ENCODE results near the gene PDLIM5.
A peak's percentile ranks its signal among the peaks of the same experiment; 100 is the strongest.
"Not testable (repeated sequence)": the region's sequence is repeated elsewhere in the genome, so short reads cannot be mapped to it uniquely, and the experiment has no call there.

PDLIM5 gene

GRCh38 chr4:94626942-94627341 lies 175.2 kb downstream of the PDLIM5 start:
- TF ChIP-seq CTCF (conservative IDR thresholded peaks at IDR 0.05; ENCODE audit: control insufficient read depth, insufficient read depth, low read depth, low read length) = no peak
- DNase-seq (ENCODE audit: low read depth) = no peak
- H3K4me3 ChIP-seq (ENCODE audit: control insufficient read depth, low read depth, low read length) = no peak overlapping the region

GRCh38 chr4:94629058-94629457 lies 177.3 kb downstream of the PDLIM5 start:
- DNase-seq (ENCODE audit: low read depth); H3K4me3 ChIP-seq (ENCODE audit: control insufficient read depth, low read depth, low read length): not testable (repeated sequence)

GRCh38 chr4:94629837-94630236 lies 178.1 kb downstream of the PDLIM5 start:
- no peak for TF ChIP-seq CTCF (conservative IDR thresholded peaks at IDR 0.05; ENCODE audit: control insufficient read depth, insufficient read depth, low read depth, low read length)
- no peak overlapping the region for H3K4me3 ChIP-seq (ENCODE audit: control insufficient read depth, low read depth, low read length)
- no peak for DNase-seq (ENCODE audit: low read depth)

- no peak overlapping the region for H3K4me3 ChIP-seq (ENCODE audit: control insufficient read depth, low read depth, low read length)
- DNase-seq (ENCODE audit: low read depth) = peak; percentile 91
- no peak for TF ChIP-seq CTCF (conservative IDR thresholded peaks at IDR 0.05; ENCODE audit: control insufficient read depth, insufficient read depth, low read depth, low read length)
Measured at GRCh38 chr4:94634271-94634670, 182.5 kb downstream of the PDLIM5 start.

GRCh38 chr4:94635177-94635576 lies 183.4 kb downstream of the PDLIM5 start:
- DNase-seq (ENCODE audit: low read depth) = peak; percentile 87
- H3K4me3 ChIP-seq (ENCODE audit: control insufficient read depth, low read depth, low read length) = no peak overlapping the region
- no peak for TF ChIP-seq CTCF (conservative IDR thresholded peaks at IDR 0.05; ENCODE audit: control insufficient read depth, insufficient read depth, low read depth, low read length)

- no peak for TF ChIP-seq CTCF (conservative IDR thresholded peaks at IDR 0.05; ENCODE audit: control insufficient read depth, insufficient read depth, low read depth, low read length)
- DNase-seq (ENCODE audit: low read depth) = peak; percentile 60
- H3K4me3 ChIP-seq (ENCODE audit: control insufficient read depth, low read depth, low read length) = no peak overlapping the region
Measured at GRCh38 chr4:94636004-94636403, 184.3 kb downstream of the PDLIM5 start.

- TF ChIP-seq CTCF (conservative IDR thresholded peaks at IDR 0.05; ENCODE audit: control insufficient read depth, insufficient read depth, low read depth, low read length) = no peak
- H3K4me3 ChIP-seq (ENCODE audit: control insufficient read depth, low read depth, low read length) = no peak overlapping the region
- no peak for DNase-seq (ENCODE audit: low read depth)
Measured at GRCh38 chr4:94639298-94639697, 187.6 kb downstream of the PDLIM5 start.

All from fibroblast of mammary gland (primary cell).